Mucosa of descending colon (tissue), 3 donors: ENCODE measurements around the gene KLK5. TPM values are rescaled to one million over a fixed set of nuclear protein-coding genes. Genes with fewer than 3 reads are reported as not detected.

ENCODE experiments used
- ATAC-seq: fragments of 200-7000 bp; cut with Tn5 transposase; one replicate; pipeline ENCODE4 v1.9.1; 2020; ENCODE audit warnings: mild to moderate bottlenecking, moderate library complexity
- DNase-seq, 3 donors: peaks; one replicate each; pipeline ENCODE4 v3.0.0-alpha.2; 2020
- H3K36me3 ChIP-seq: fragments of 200-600 bp; one replicate; pipeline ENCODE4 v1.8.0; 2021; ENCODE audit warnings: low read depth, mild to moderate bottlenecking
- H3K4me1 ChIP-seq: fragments of 200-600 bp; one replicate; pipeline ENCODE4 v1.8.0; 2021; ENCODE audit warnings: low read depth, mild to moderate bottlenecking
- H3K4me3 ChIP-seq: fragments of 200-600 bp; one replicate; pipeline ENCODE4 v1.8.0; 2021; ENCODE audit warnings: mild to moderate bottlenecking
- H3K9me3 ChIP-seq: fragments of 200-600 bp; one replicate; pipeline ENCODE4 v1.8.0; 2021; ENCODE audit warnings: mild to moderate bottlenecking
- CTCF ChIP-seq: fragments of 200-600 bp; IDR thresholded peaks from one replicate; pipeline ENCODE4 v1.8.0; 2022; ENCODE audit warnings: antibody characterized with exemption, mild to moderate bottlenecking
- intact Hi-C, 2 donors: fragments of 100-400 bp; cut with DNase I in 1 of 2; cut with micrococcal nuclease in 1 of 2; formaldehyde crosslinking; loops; one replicate each; pipeline versions ENCODE4 v1.11.0 to v1.11.1; 2022; cut with DNase I, micrococcal nuclease
- total RNA-seq, 3 donors: library from RNA; stranded (reverse); fragmentation: NEBNext Ultra II Directional in 2 of 3; extraction: Animal tissue kit (Norgen Biotek cat#: 25700) in 2 of 3; gene quantifications; one replicate each; pipeline versions ENCODE4 v1.2.1 to v1.2.4, GENCODE V29; 2021 to 2023
- donor health status: DM: no; HTN: no; CAD: no; lungs with moderate emphysema.
- donor health status: DM: no; HTN: no; CAD: no.
- donor health status: DM: no; HTN: yes; CAD: no.

The KLK5 gene
- total RNA-seq, 3 donors from 2014 or later = not detected

DNA sequence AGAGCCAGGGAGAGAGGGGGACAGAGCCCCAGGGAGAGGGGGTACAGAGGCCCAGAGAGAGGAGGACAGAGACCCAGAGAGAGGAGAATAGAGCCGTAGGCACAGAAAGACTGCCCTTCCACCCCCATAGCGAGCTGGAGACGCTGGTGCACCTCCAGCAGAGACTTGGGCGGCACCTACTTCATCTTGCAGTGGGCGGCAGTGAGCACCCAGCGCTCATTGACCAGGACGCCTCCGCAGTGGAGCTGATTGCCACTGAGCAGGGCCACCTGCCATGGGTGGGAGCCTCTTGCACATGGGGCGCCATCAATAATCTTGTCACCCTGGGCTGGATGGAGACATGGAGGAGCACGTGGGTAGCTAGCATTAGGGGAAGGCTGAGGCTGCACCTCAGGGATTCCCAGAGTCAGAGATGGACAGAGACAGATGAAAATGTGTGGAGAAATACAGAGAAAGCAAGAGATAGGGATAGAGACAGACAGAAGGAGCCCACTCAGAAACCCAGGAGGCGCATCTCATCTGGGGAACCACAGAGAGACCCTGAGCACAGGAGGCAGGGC, 28.8 kb upstream of the KLK5 start:
- no peaks in the 10 kb centered on the region for H3K36me3 ChIP-seq
- H3K9me3 ChIP-seq = no peaks in the 10 kb centered on the region
- DNase-seq = no peak
- no peak overlapping the region for H3K4me3 ChIP-seq
- no peaks in the 10 kb centered on the region for H3K4me1 ChIP-seq
- intact Hi-C loops = no loop called here
- no peak for ATAC-seq
- no peak for TF ChIP-seq CTCF

DNA sequence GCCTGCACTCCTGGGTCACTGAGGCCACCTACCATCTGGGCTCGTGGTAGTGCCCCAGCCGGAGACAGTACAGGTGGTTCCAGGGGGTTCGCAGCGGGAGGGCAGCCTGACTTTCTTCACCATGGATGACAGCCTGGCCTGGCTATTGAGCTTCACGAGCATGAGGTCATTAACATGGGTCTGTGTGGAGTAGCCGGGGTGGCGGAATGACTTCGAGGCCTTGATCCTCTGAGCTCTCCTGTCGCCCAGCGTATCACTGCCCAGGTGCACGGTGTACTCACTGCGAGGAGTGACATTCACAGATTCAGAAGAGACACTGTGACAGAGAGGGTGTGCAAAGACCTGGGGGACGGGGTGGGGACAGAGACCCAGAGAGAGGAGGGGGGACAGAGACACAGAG, 27.4 kb upstream of the KLK5 start:
- Histone ChIP-seq H3K4me3 (no peak overlapping the region), H3K9me3 (no peaks in the 10 kb centered on the region), H3K36me3 (no peaks in the 10 kb centered on the region), H3K4me1 (no peaks in the 10 kb centered on the region)
- intact Hi-C loops = no loop called here
- ATAC-seq (no peak), DNase-seq (no peak)
- no peak for TF ChIP-seq CTCF

- intact Hi-C loops = no loop called here
- TF ChIP-seq CTCF = no peak
- Histone ChIP-seq H3K9me3 (no peaks in the 10 kb centered on the region), H3K4me1 (no peaks in the 10 kb centered on the region), H3K4me3 (no peak overlapping the region), H3K36me3 (no peaks in the 10 kb centered on the region)
- no peak for DNase-seq
- ATAC-seq = no peak
Measured at GRCh38 chr19:50979758-50980157, 26.9 kb upstream of the KLK5 start.

DNA sequence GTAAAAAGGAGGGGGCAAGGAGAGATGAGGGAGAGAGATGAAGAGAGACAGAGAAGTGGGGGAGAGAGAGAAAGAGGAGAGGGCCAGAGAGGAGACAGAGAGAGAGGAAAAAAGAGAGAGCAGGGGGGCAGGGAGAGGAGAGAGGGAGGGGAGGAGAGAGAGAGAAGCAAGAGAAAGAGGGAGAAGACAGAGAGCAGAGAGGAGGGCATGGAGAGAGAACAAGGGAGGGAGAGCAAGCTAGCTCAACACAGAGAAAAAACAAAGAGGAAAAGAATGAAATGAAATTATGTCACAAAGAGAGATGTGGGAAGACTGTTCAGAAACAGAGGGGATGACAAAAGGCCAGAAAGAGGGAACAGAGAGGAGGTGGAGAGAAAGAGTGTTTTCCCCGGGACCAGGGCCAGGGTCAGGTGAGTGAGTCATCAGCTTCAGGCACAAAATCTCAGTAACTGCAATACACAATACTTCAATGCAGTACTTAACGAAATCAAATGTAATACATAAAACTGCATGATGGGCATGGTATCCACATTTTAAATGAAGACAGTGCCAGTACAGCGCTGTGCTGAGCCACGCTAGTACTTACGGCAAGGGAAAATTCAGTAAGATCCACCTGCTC, 26.0 kb upstream of the KLK5 start:
- Histone ChIP-seq H3K4me3 (no peak overlapping the region), H3K9me3 (no peaks in the 10 kb centered on the region), H3K4me1 (no peaks in the 10 kb centered on the region), H3K36me3 (no peaks in the 10 kb centered on the region)
- no peak for TF ChIP-seq CTCF
- intact Hi-C loops = no loop called here
- DNase-seq (no peak), ATAC-seq (no peak)

DNA sequence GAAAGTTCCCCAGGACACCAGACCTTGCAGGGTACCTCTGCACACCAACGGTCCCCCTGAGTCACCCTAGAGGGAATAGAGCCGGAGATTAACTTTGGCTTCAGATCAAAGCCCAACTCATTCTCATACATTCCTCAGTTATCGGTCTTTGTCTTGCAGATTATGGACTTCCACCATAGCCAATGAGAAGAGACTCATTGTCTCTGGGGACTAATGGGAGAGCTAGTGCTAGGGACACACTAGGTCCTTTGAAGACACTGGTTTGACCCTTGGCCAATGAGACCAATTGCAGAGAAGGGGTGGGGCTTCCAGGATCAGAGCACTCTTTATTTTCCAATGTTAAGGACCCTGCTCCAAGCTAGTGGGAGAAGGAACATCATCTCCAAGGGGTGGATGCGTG, 24.8 kb upstream of the KLK5 start:
- intact Hi-C loops = no loop called here
- ATAC-seq = no peak
- no peaks in the 10 kb centered on the region for H3K9me3 ChIP-seq
- no peak overlapping the region for H3K4me3 ChIP-seq
- H3K36me3 ChIP-seq = no peaks in the 10 kb centered on the region
- H3K4me1 ChIP-seq = no peaks in the 10 kb centered on the region
- no peak for TF ChIP-seq CTCF
- DNase-seq = no peak

GRCh38 chr19:50975766-50976165, 22.9 kb upstream of the KLK5 start:
- intact Hi-C loops = no loop called here
- no peak for TF ChIP-seq CTCF
- Histone ChIP-seq H3K9me3 (no peaks in the 10 kb centered on the region), H3K4me1 (no peaks in the 10 kb centered on the region), H3K4me3 (no peak overlapping the region), H3K36me3 (no peaks in the 10 kb centered on the region)
- ATAC-seq = peak; percentile 68
- no peak for DNase-seq
